Spleen (tissue), 7 donors: ENCODE results near the gene PRDM16.

ENCODE experiments used
- CTCF ChIP-seq, 11 experiments: fragments of 200-600 bp in 7 of 11; fragments of 450-650 bp in 4 of 11; sonication (generic) in 4 of 11; IDR thresholded peaks in 8 of 11; conservative IDR thresholded peaks in 3 of 11; 1 replicate in 7 of 11; 2 replicates in 4 of 11; pipeline versions ENCODE4 v1.4.0 to v1.8.0; 2016 to 2021; ENCODE audit warnings: antibody characterized with exemption in 11 of 11, inconsistent platforms in 4 of 11, mild to moderate bottlenecking in 1 of 11
- POLR2A ChIP-seq, 3 donors: fragments of 450-650 bp; IDR thresholded peaks; one replicate each; pipeline ENCODE4 v1.5.1; 2017; ENCODE audit warnings: antibody characterized with exemption in 3 of 3, mild to moderate bottlenecking in 1 of 3
- POLR2AphosphoS5 ChIP-seq, 3 donors: sonication (generic); formaldehyde crosslinking; IDR thresholded peaks; one replicate each; pipeline ENCODE4 v1.5.1; 2017; ENCODE audit warnings: antibody characterized with exemption in 3 of 3
- donor health status: DM: no; HTN: no; CAD: no; lungs with moderate emphysema.
- donor health status: DM: no; HTN: no; CAD: no.
- donor health status: DM: no; HTN: no; CAD: no.

GRCh38 chr1:3073489-3074296 is 4.7 kb downstream of the PRDM16 start:
- TF ChIP-seq POLR2A (IDR thresholded peaks at IDR 0.05) = no peak
- no peak for TF ChIP-seq POLR2AphosphoS5 (IDR thresholded peaks at IDR 0.05)
- TF ChIP-seq CTCF (IDR thresholded peaks at IDR 0.05 in 8 of 11, conservative IDR thresholded peaks at IDR 0.05 in 3 of 11) = no peak
